PC-9 (cell line): ENCODE data around the gene FAM13C.

Experiments
- EZH2 ChIP-seq: fragments of 200-600 bp; sonication (generic); IDR thresholded peaks from 2 replicates; pipeline ENCODE4 v1.8.0; 2017; ENCODE audit warnings: antibody characterized with exemption, low read depth
- TF ChIP-seq, protein P1 (sequence below): fragments of 200-600 bp; sonication (generic); conservative IDR thresholded peaks from 2 replicates; pipeline ENCODE4 v1.6.1; 2017; ENCODE audit warnings: mixed run types, antibody characterized with exemption, mild to moderate bottlenecking, moderate library complexity

DNA sequence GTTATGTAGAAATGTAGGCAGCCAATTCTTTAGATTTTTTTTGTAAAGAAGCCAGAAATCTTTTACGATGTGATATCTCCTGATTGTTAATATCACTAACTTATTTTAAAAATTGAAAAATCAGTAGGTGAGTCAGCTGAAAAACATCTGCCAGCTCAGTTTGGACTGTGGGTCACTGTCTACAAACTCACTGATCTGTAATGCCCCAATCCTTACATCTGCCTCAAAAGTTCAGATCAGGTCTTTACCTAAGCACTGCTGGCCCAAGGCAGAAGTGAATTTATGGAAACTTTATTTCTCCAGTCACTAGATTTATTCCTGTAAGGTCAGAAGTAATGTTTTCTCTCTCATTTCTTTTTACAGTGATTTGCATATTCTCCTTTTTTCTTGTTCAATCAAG, 31.0 kb upstream of the FAM13C start:
- TF ChIP-seq, protein P1, sequence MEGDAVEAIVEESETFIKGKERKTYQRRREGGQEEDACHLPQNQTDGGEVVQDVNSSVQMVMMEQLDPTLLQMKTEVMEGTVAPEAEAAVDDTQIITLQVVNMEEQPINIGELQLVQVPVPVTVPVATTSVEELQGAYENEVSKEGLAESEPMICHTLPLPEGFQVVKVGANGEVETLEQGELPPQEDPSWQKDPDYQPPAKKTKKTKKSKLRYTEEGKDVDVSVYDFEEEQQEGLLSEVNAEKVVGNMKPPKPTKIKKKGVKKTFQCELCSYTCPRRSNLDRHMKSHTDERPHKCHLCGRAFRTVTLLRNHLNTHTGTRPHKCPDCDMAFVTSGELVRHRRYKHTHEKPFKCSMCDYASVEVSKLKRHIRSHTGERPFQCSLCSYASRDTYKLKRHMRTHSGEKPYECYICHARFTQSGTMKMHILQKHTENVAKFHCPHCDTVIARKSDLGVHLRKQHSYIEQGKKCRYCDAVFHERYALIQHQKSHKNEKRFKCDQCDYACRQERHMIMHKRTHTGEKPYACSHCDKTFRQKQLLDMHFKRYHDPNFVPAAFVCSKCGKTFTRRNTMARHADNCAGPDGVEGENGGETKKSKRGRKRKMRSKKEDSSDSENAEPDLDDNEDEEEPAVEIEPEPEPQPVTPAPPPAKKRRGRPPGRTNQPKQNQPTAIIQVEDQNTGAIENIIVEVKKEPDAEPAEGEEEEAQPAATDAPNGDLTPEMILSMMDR, result no peak
- no peak for TF ChIP-seq EZH2
